Measurements from ENCODE around the gene PAX5. TPM values are rescaled to one million over a fixed set of nuclear protein-coding genes. Genes with fewer than 3 reads are reported as not detected.

PAX5 gene
- total RNA-seq, 4 donors from 2014 or later = 0.55 TPM; not detected in 3

DNA sequence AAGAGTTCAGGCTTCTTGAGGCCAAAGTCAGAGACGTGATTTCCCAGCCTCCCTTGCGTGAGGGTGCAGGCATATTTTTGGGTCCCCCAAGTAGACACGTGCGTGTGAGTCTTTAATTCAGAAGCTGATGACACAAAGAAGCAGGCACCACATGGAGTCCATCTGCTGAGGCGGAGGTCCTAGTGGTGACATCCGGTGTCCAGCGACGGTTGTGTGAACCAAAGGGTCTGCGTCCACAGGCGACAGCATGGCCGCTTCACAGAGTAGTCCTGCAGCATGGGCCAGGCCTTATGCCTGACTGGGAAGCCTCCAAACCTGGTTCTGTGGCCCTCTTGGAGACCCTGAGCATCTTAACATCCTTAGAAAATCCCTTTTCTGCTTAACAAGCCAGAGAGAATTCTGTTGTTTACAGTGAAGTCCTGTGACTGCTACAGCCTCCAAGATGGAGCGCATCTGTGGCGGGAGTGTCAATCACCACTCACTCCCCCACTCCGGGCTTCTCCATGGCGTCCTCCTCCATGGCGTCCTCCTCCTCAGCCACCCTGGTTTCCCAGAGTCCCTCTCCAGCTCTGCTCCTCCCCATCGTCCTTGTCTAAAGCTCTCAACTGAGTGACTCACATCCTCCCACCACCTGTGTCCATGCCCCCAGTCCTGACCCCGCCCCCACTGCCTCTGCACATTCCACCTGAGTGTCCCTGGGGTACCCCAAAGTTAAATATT lies 133.8 kb downstream of the PAX5 start:
- TF ChIP-seq POLR2A (IDR thresholded peaks at IDR 0.05) = no peak
- TF ChIP-seq, protein P1, sequence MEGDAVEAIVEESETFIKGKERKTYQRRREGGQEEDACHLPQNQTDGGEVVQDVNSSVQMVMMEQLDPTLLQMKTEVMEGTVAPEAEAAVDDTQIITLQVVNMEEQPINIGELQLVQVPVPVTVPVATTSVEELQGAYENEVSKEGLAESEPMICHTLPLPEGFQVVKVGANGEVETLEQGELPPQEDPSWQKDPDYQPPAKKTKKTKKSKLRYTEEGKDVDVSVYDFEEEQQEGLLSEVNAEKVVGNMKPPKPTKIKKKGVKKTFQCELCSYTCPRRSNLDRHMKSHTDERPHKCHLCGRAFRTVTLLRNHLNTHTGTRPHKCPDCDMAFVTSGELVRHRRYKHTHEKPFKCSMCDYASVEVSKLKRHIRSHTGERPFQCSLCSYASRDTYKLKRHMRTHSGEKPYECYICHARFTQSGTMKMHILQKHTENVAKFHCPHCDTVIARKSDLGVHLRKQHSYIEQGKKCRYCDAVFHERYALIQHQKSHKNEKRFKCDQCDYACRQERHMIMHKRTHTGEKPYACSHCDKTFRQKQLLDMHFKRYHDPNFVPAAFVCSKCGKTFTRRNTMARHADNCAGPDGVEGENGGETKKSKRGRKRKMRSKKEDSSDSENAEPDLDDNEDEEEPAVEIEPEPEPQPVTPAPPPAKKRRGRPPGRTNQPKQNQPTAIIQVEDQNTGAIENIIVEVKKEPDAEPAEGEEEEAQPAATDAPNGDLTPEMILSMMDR (IDR thresholded peaks at IDR 0.05) = no peak
- DNase-seq = no peak
- Histone ChIP-seq H3K4me1 (no peaks in the 10 kb centered on the region), H3K27me3 (no peaks in the 10 kb centered on the region), H3K27ac (no peak overlapping the region), H3K4me3 (no peak overlapping the region), H3K36me3 (no peaks in the 10 kb centered on the region), H3K9me3 (no peaks in the 10 kb centered on the region)
- intact Hi-C loops (cut with DNase I; ENCODE audit: low total_unique reads) = no loop called here

DNA sequence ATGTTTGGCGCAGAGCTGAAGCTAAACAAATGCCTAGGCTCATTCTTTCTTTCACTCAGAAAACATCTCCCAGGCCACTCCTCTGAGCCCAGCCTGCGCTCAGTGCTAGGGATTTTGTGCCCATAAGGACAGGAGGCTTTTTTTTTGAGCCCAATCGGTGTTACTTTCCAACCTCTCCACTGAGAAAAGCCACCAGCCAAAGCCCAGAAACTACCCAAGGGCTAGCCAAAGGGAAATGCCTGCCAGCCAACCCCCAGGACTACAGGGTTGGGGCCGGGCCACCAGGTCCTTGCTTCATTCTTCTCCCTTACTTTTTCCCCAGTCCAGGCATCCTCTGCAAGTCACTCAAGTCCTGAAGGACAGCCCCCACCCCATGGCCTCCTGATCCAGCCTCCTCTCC lies 134.7 kb downstream of the PAX5 start:
- TF ChIP-seq POLR2A (IDR thresholded peaks at IDR 0.05) = no peak
- TF ChIP-seq, protein P1 (IDR thresholded peaks at IDR 0.05) = no peak
- intact Hi-C loops (cut with DNase I; ENCODE audit: low total_unique reads) = no loop called here
- no peaks in the 10 kb centered on the region for H3K9me3 ChIP-seq
- H3K36me3 ChIP-seq = no peaks in the 10 kb centered on the region
- DNase-seq = no peak
- no peaks in the 10 kb centered on the region for H3K27me3 ChIP-seq
- no peaks in the 10 kb centered on the region for H3K4me1 ChIP-seq
- no peak overlapping the region for H3K4me3 ChIP-seq
- no peak overlapping the region for H3K27ac ChIP-seq

DNA sequence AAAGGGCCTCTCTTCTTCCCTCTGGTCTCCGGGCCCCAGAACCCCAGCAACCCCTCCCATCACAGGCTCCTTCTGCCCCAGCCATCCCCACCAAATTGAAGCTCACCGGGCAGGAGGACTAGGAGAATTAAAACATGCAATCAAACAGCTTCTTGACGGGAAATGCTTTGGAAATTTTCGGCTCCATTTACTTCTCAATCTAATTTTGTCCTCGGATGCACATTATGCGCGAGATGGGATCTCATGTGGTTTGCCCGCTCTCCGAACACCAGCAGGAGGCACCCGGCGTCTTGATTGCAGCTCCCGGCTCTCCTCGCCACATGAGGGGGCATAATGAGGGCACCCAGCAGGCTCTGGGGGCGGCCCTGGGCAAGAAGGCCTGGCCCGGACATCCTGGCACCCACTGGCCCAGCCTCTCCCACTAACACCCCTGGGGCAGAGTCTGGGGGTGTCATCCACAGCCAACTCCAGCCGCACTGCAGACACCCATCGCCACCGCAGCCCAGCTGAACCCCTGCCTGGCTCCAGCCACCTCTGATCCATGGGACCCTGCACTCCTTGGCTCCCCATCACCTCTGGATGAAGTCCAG lies 135.5 kb downstream of the PAX5 start:
- Histone ChIP-seq H3K9me3 (no peaks in the 10 kb centered on the region), H3K36me3 (no peaks in the 10 kb centered on the region), H3K4me3 (no peak overlapping the region), H3K27ac (no peak overlapping the region), H3K4me1 (no peaks in the 10 kb centered on the region), H3K27me3 (no peaks in the 10 kb centered on the region)
- no peak for DNase-seq
- intact Hi-C loops (cut with DNase I; ENCODE audit: low total_unique reads) = no loop called here
- no peak for TF ChIP-seq POLR2A (IDR thresholded peaks at IDR 0.05)
- TF ChIP-seq, protein P1 (IDR thresholded peaks at IDR 0.05) = no peak

DNA sequence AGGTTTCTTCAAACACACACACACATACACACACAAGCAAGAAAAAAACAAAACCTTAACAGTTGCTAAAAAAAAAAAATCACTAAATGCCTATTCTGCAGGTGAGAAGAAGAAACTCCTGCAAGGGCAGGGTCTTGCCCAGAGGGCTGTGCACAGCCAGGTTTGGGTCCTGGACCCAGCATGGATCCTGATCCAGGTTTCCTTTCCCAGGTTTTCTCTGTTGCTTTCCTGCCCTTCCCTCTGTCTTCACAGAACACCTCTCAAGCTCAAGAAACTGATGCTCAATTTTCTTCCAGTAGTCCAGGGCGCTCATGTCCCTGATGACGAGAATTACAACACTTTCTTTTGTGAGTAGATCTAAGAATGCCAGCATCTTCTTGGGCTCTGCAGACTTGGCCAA lies 136.6 kb downstream of the PAX5 start:
- Histone ChIP-seq H3K9me3 (no peaks in the 10 kb centered on the region), H3K27me3 (no peaks in the 10 kb centered on the region)
- no peak for DNase-seq

DNA sequence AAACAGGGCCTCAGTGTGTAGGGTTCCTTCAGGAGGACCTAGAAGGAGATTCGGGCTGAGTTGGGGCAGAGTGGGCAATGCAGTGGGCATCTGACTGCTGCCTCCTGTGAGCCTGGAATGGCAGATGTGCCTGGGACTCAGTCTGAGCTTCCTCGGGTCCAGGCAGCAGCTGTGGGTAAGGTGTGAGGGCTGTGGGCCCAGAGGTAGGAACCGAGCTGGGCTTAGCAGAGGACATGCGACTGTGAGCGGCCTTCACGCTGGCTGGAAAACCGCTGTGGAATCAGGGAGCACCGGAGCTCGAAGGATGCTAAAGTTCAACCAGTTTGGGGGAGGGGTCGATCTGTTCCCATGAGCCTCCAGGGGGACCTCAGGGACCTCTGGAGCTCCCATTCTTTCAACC lies 137.0 kb downstream of the PAX5 start:
- H3K9me3 ChIP-seq = no peaks in the 10 kb centered on the region
- no peak overlapping the region for H3K27ac ChIP-seq
- no peaks in the 10 kb centered on the region for H3K36me3 ChIP-seq
- no peaks in the 10 kb centered on the region for H3K4me1 ChIP-seq
- H3K27me3 ChIP-seq = no peaks in the 10 kb centered on the region
- no peak for DNase-seq
- no peak overlapping the region for H3K4me3 ChIP-seq
- intact Hi-C loops (cut with DNase I; ENCODE audit: low total_unique reads) = no loop called here
- no peak for TF ChIP-seq POLR2A (IDR thresholded peaks at IDR 0.05)
- TF ChIP-seq, protein P1 (IDR thresholded peaks at IDR 0.05) = no peak

More for the DNA sequence above, 136.6 kb downstream of the PAX5 start:
- TF ChIP-seq, protein P1 (IDR thresholded peaks at IDR 0.05) = no peak
- no peak for TF ChIP-seq POLR2A (IDR thresholded peaks at IDR 0.05)
- Histone ChIP-seq H3K4me1 (no peaks in the 10 kb centered on the region), H3K36me3 (no peaks in the 10 kb centered on the region), H3K4me3 (no peak overlapping the region), H3K27ac (no peak overlapping the region)
- intact Hi-C loops (cut with DNase I; ENCODE audit: low total_unique reads) = no loop called here

Measured in uterus (tissue), 4 donors.